ENCODE data around the gene KCNJ16. TPM values are rescaled to one million over a fixed set of nuclear protein-coding genes. Genes with fewer than 3 reads are reported as not detected.

The KCNJ16 gene
- total and polyA plus RNA-seq, 2 of the 13 experiments (the other 11 are each of a cell fraction or from before 2014, with no cell fraction given) = not detected

- ATAC-seq (no peak), FAIRE-seq (no peak), DNase-seq (ENCODE audit: low spot score) (no peak)
- H3K4me3 ChIP-seq (replicated peaks in 1 of 3; ENCODE audit: insufficient read depth in 1 of 3, low read depth in 2 of 3, low read length in 3 of 3) = no peak overlapping the region
- in situ Hi-C loops (cut with HindIII; ENCODE audit: extremely low pct_ligation_motif_present, low pct_unique_long_range_greater_than_20kb) = no loop called here
- H2AFZ ChIP-seq (ENCODE audit: low read length) = no peak overlapping the region
- no peaks in the 10 kb centered on the region for H3K27me3 ChIP-seq (ENCODE audit: control insufficient read depth in 1 of 2, insufficient read depth in 2 of 2, low read length in 2 of 2)
- H4K20me1 ChIP-seq (ENCODE audit: insufficient read depth, low read length) = no peaks in the 10 kb centered on the region
- no peaks in the 10 kb centered on the region for H3K79me2 ChIP-seq (ENCODE audit: insufficient read depth, low read length)
- intact Hi-C loops (cut with micrococcal nuclease; ENCODE audit: unreplicated experiment) = no loop called here
- H3K36me3 ChIP-seq (replicated peaks in 1 of 2; ENCODE audit: control insufficient read depth in 1 of 2, insufficient read depth in 2 of 2, low read length in 2 of 2) = no peaks in the 10 kb centered on the region
- 3% methylated on average over 2 of the region's 2 CpGs for WGBS (ENCODE audit: low lambda C conversion rate)
- ChIA-PET CTCF (ENCODE audit: low intra/inter-chr PET ratio, low total read pairs) (no interaction called here), POLR2A (no interaction called here)
- no peak overlapping the region for H3K9ac ChIP-seq (ENCODE audit: insufficient read depth, low read depth, low read length)
- H3K9me3 ChIP-seq (ENCODE audit: low read length) = peaks cover 28% of the 10 kb centered on the region
- H3K27ac ChIP-seq (ENCODE audit: extremely low read length, insufficient read depth, low read length) = no peak overlapping the region
- H3K4me2 ChIP-seq (ENCODE audit: low read depth, low read length) = no peak overlapping the region
- TF ChIP-seq ELK4 (CRISPR knock-in tag; IDR thresholded peaks at IDR 0.05; ENCODE audit: borderline replicate concordance) = no peak
- TF ChIP-seq ZBTB4 (CRISPR knock-in tag; IDR thresholded peaks at IDR 0.05; ENCODE audit: borderline replicate concordance) = no peak
- no peak for TF ChIP-seq TAF15 (IDR thresholded peaks at IDR 0.05; ENCODE audit: low read depth, low read length, poor library complexity, severe bottlenecking)
- no peak for TF ChIP-seq ZBTB14 (CRISPR knock-in tag; IDR thresholded peaks at IDR 0.05)
- TF ChIP-seq PRDM4 (CRISPR knock-in tag; IDR thresholded peaks at IDR 0.05; ENCODE audit: borderline replicate concordance) = no peak
- no peak for TF ChIP-seq ZFX (CRISPR knock-in tag; IDR thresholded peaks at IDR 0.05; ENCODE audit: low read depth)
- TF ChIP-seq EEA1 (CRISPR knock-in tag; IDR thresholded peaks at IDR 0.05; ENCODE audit: borderline replicate concordance) = no peak
- TF ChIP-seq ZMAT3 (CRISPR knock-in tag; conservative IDR thresholded peaks at IDR 0.05) = no peak
- H3K4me1 ChIP-seq (ENCODE audit: insufficient read depth, low read length) = no peaks in the 10 kb centered on the region
- no TSS peak for BruUV-seq (replicated peaks)
Observed at GRCh38 chr17:70119983-70120382, 45.0 kb downstream of the KCNJ16 start.

Data from HepG2 (cell line).